ENCODE data around the gene USP48. TPM values are rescaled to one million over a fixed set of nuclear protein-coding genes. Genes with fewer than 3 reads are reported as not detected.
"Not testable (repeated sequence)": the region's sequence is repeated elsewhere in the genome, so short reads cannot be mapped to it uniquely, and the experiment has no call there.

USP48 gene
- total RNA-seq, 4 donors from 2014 or later: 39.2 to 83.1 (median 51.5) TPM

DNA sequence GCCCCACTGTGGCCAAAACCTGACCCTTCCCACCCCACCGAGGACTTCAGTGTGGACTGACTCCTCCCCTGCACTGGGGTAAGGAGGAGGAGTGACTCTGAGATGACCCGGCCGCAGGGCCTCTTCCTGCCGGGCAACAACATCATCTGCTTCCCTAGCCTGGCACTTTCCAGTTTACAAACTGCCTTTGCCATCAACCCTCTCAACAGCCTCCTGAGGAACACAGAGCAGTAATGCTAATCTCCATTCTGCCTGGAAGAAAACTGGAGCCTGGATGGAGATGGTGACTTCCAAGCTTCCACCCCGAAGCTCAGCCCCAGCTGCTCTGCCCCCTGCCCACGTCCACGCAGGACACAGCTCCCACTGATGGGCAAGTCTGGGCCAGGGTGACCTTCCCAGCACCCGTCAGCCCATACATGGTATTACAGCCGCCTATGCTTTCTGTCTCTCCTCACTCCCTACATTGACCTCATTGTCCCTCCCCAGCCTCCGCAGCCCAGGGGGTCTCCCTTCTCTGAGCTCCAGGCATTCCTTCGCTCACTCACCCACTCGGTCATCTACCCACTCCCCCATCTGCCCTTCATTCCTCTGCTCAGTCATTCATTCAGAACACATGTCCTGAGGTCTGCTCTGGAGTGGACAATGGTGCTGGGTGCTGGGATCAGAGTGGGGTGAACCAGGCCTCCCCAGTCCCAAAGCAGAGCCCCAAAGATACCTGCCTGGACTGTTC is 148.0 kb downstream of the USP48 start:
- 64 to 75% methylated on average over 7 to 8 of the region's 12 CpGs for WGBS, 2 donors (ENCODE audit: low coverage in 1 of 2)
- Histone ChIP-seq H3K4me3 (no peak overlapping the region), H3K27me3 (peaks cover 45% of the 10 kb centered on the region), H3K9me3 (no peaks in the 10 kb centered on the region), H3K36me3 (no peaks in the 10 kb centered on the region), H3K27ac (no peak overlapping the region), H3K4me1 (peaks cover 0 to 10% (median 0%) of the 10 kb centered on the region in 3 donors)
- TF ChIP-seq POLR2AphosphoS5 (IDR thresholded peaks at IDR 0.05) (no peak), CTCF (IDR thresholded peaks at IDR 0.05) (no peak), POLR2A (IDR thresholded peaks at IDR 0.05) (no peak), EP300 (IDR thresholded peaks at IDR 0.05) (no peak)
- no peak for ATAC-seq

GRCh38 chr1:21633992-21634805 is 148.8 kb downstream of the USP48 start:
- H3K9me3 ChIP-seq: no peaks in the 10 kb centered on the region

GRCh38 chr1:21633141-21633755 is 149.7 kb downstream of the USP48 start:
- H3K9me3 ChIP-seq: no peaks in the 10 kb centered on the region
- no peak for ATAC-seq
- H3K4me3 ChIP-seq: no peak overlapping the region
- no peak overlapping the region for H3K27ac ChIP-seq
- WGBS, 2 donors (ENCODE audit: low coverage in 1 of 2): 57 to 67% methylated on average over 1 to 6 of the region's 7 CpGs
- TF ChIP-seq CTCF (IDR thresholded peaks at IDR 0.05) (no peak), POLR2A (IDR thresholded peaks at IDR 0.05) (no peak), EP300 (IDR thresholded peaks at IDR 0.05) (no peak), POLR2AphosphoS5 (IDR thresholded peaks at IDR 0.05) (no peak)
- H3K4me1 ChIP-seq: no peaks in the 10 kb centered on the region
- H3K27me3 ChIP-seq: peaks cover 59% of the 10 kb centered on the region
- no peaks in the 10 kb centered on the region for H3K36me3 ChIP-seq

More at GRCh38 chr1:21633992-21634805, 148.8 kb downstream of the USP48 start:
- H3K4me3 ChIP-seq: no peak overlapping the region
- whole genome bisulfite sequencing, 2 donors (ENCODE audit: low coverage in 1 of 2): 80% methylated on average over 1 of the region's 18 CpGs; no CpG with 5 or more reads in 1 of the 2 donors
- ATAC-seq: no peak
- H3K27ac ChIP-seq: no peak overlapping the region
- H3K27me3 ChIP-seq: peaks cover 50% of the 10 kb centered on the region
- no peaks in the 10 kb centered on the region for H3K36me3 ChIP-seq
- TF ChIP-seq POLR2A (IDR thresholded peaks at IDR 0.05) (no peak), CTCF (IDR thresholded peaks at IDR 0.05) (no peak), EP300 (IDR thresholded peaks at IDR 0.05) (no peak), POLR2AphosphoS5 (IDR thresholded peaks at IDR 0.05) (no peak)
- H3K4me1 ChIP-seq: peaks cover 0 to 6% (median 0%) of the 10 kb centered on the region in 3 donors

DNA sequence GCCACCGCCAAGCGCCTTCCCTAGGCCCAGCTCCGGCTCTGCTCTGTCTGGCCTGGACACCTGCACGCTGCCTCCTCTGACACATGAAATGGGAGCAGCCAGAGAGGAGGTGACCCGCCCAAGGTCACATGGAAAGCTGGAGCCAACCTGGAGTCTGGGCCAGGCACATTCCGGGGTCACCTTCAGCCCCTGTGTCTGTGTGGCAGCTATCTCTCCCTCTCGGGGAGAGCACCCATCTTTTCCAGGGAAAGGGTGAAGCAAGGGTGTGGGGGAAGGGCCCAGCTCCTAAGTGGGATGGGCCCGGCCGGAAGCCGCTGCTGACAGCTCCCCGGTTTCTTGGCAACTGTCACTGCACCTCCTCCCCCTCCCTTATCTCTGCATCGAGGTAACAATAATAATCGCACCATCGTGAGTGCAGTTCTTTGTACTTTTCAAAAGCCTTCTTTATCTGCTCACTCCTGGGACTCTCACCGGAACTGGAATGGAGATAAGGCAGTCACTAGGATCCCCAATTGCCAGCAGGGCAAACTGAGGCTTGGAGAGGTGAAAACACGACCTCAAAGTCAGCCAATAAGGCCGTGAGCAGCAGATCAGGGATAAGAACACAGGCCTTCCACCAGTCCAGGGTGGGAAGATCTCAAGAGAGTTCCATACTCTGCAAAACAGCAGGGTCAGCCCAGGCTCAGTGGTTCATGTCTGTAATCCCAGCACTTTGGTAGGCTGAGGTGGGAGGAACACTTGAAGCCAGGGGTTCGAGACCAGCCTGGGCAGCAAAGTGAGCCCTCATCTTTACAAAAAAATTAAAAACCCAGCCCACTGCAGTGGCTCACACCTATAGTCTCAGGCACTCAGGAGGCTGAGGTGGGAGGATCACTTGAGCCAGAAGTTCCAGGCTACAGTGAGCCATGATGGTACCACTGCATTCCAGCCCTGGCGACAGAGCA is 150.7 kb downstream of the USP48 start:
- Histone ChIP-seq H3K27ac (no peak overlapping the region), H3K9me3 (no peaks in the 10 kb centered on the region), H3K4me1 (no peaks in the 10 kb centered on the region), H3K27me3 (peaks cover 63% of the 10 kb centered on the region), H3K36me3 (no peaks in the 10 kb centered on the region), H3K4me3 (no peak overlapping the region)
- 15% methylated on average over 7 of the region's 19 CpGs; no CpG with 5 or more reads in 1 of the 2 donors for WGBS, 2 donors (ENCODE audit: low coverage in 1 of 2)
- no peak for ATAC-seq
- TF ChIP-seq POLR2AphosphoS5 (IDR thresholded peaks at IDR 0.05): no peak
- TF ChIP-seq EP300 (IDR thresholded peaks at IDR 0.05): no peak
- no peak for TF ChIP-seq CTCF (IDR thresholded peaks at IDR 0.05)
- no peak for TF ChIP-seq POLR2A (IDR thresholded peaks at IDR 0.05)

- not testable (repeated sequence) for ATAC-seq, H3K36me3 ChIP-seq, H3K4me3 ChIP-seq, H3K27ac ChIP-seq, H3K9me3 ChIP-seq, H3K4me1 ChIP-seq
- WGBS, 2 donors (ENCODE audit: low coverage in 1 of 2): 77 to 88% methylated on average over 3 to 6 of the region's 8 CpGs
- H3K27me3 ChIP-seq: peaks cover 68% of the 10 kb centered on the region
Observed at GRCh38 chr1:21631590-21631943, 151.4 kb downstream of the USP48 start.
